Measurements from ENCODE around the gene MDFIC.

The MDFIC gene

DNA sequence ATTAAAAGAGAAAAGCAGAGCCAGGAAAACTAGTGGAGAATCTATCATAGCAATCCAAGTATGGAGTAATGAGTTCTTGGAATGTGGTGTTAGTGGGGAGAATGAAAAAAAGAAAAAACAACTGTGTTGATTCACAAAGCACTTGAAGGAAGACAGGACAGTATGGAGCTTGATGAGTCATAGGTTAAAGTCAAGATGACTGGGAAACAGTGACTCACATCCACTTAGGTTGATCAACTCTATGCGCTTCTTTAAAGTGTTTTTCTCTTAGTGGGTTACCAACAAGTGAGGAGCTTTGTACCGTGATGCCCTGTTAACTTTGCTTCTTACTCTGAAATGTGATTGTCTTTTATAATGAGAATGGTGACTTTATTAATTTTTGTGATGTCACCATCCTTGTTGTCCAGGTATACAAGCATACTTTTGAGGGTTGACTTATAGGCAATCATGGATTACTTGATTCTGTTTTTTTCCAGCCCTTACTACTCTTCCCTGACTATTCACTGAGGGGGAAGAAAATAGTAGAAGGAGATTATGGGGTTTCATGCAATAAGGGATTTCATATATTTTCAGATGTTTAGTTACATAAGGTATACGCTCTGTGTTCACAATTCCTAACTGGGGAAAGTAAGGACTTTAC lies 32.1 kb upstream of the MDFIC start:
- no peaks in the 10 kb centered on the region for H3K36me3 ChIP-seq
- TF ChIP-seq, protein P1, sequence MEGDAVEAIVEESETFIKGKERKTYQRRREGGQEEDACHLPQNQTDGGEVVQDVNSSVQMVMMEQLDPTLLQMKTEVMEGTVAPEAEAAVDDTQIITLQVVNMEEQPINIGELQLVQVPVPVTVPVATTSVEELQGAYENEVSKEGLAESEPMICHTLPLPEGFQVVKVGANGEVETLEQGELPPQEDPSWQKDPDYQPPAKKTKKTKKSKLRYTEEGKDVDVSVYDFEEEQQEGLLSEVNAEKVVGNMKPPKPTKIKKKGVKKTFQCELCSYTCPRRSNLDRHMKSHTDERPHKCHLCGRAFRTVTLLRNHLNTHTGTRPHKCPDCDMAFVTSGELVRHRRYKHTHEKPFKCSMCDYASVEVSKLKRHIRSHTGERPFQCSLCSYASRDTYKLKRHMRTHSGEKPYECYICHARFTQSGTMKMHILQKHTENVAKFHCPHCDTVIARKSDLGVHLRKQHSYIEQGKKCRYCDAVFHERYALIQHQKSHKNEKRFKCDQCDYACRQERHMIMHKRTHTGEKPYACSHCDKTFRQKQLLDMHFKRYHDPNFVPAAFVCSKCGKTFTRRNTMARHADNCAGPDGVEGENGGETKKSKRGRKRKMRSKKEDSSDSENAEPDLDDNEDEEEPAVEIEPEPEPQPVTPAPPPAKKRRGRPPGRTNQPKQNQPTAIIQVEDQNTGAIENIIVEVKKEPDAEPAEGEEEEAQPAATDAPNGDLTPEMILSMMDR (IDR thresholded peaks at IDR 0.05; ENCODE audit: low read depth, low read length) = no peak
- no peak overlapping the region for H3K4me3 ChIP-seq (ENCODE audit: low read depth, low read length)
- no peak for DNase-seq
- H3K9me3 ChIP-seq (ENCODE audit: severe bottlenecking) = no peaks in the 10 kb centered on the region
- H3K27me3 ChIP-seq (ENCODE audit: insufficient read depth, low read depth, severe bottlenecking) = no peaks in the 10 kb centered on the region
- no peak overlapping the region for H3K27ac ChIP-seq

DNA sequence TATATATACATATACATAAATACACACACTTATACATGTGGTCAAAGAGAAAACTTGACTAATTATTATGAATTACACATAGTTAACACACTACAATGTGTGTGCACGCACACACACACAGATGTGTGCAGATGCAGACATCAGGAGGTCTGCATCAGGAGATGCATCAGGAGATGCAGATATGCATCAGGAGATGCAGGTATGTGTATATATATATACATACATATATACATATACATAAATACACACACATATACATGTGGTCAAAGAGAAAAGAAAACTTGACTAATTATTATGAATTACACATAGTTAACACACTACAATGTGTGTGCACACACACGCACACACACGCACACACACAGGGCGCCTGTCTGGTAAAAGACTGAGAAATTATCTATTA lies 31.3 kb upstream of the MDFIC start:
- TF ChIP-seq, protein P1 (IDR thresholded peaks at IDR 0.05; ENCODE audit: low read depth, low read length) = no peak
- Histone ChIP-seq H3K27ac (no peak overlapping the region), H3K4me3 (ENCODE audit: low read depth, low read length) (no peak overlapping the region), H3K9me3 (ENCODE audit: severe bottlenecking) (no peaks in the 10 kb centered on the region), H3K36me3 (no peaks in the 10 kb centered on the region), H3K27me3 (ENCODE audit: insufficient read depth, low read depth, severe bottlenecking) (no peaks in the 10 kb centered on the region)
- DNase-seq = no peak

DNA sequence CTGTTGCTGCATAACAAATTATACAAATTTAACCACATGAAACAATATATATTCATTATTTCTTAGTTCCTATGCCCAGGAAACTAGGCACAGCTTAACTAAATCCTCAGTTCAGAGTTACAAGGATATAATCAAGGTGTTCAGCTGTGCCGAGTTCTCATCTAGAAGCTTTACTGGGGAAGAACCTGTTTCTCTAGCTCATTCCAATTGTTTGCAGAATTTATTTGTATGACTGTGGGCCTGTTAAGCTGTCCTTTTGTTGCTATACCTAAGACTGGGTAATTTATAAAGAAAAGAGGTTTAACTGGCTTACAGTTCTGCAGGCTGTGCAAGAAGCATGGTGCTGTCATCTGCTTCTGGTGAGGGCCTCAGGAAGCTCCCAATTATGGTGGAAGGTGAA lies 21.8 kb upstream of the MDFIC start:
- Histone ChIP-seq H3K27ac (no peak overlapping the region), H3K4me3 (ENCODE audit: low read depth, low read length) (no peak overlapping the region), H3K9me3 (ENCODE audit: severe bottlenecking) (no peaks in the 10 kb centered on the region), H3K36me3 (no peaks in the 10 kb centered on the region), H3K27me3 (ENCODE audit: insufficient read depth, low read depth, severe bottlenecking) (no peaks in the 10 kb centered on the region)
- DNase-seq = no peak
- TF ChIP-seq, protein P1 (IDR thresholded peaks at IDR 0.05; ENCODE audit: low read depth, low read length) = no peak

DNA sequence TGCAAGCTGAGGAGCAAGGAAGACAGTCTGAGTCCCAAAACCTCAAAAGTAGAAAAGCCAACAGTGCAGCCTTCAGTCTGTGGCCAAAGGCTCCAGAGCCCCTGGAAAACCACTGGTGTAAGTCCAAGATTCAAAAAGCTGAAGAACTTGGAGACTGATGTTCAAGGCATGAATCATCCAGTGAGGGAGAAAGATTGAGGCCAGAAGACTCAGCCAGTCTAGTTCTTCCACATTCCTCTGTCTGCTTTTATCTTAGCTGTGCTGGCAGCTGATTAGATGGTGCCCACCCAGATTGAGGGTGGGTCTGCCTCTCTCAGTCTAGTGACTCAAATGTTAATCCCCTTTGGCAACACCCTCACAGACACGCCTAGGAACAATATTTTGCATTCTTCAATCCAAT lies 20.1 kb upstream of the MDFIC start:
- no peak overlapping the region for H3K27ac ChIP-seq
- TF ChIP-seq, protein P1 (IDR thresholded peaks at IDR 0.05; ENCODE audit: low read depth, low read length) = no peak
- no peaks in the 10 kb centered on the region for H3K36me3 ChIP-seq
- H3K27me3 ChIP-seq (ENCODE audit: insufficient read depth, low read depth, severe bottlenecking) = no peaks in the 10 kb centered on the region
- DNase-seq = no peak
- no peaks in the 10 kb centered on the region for H3K9me3 ChIP-seq (ENCODE audit: severe bottlenecking)
- no peak overlapping the region for H3K4me3 ChIP-seq (ENCODE audit: low read depth, low read length)

DNA sequence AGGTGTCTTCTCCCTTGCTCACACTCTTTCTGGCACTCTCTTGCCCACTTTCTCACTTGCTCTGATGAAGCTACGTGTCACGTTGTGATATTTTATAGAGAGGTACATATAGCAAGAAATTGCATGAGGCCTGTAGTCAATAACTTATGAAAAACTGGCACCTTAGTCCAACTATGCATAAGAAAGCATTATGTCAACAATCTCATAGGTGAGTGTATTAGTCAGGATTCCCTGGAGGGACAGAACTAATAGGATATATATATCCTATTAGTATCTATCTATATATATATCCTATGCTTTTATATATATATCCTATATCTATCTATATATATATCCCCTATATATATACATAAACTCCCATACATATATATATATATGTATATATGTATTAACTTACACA lies 18.8 kb upstream of the MDFIC start:
- no peak overlapping the region for H3K4me3 ChIP-seq (ENCODE audit: low read depth, low read length)
- no peak for DNase-seq
- H3K9me3 ChIP-seq (ENCODE audit: severe bottlenecking) = no peaks in the 10 kb centered on the region
- H3K27ac ChIP-seq = no peak overlapping the region
- no peaks in the 10 kb centered on the region for H3K36me3 ChIP-seq
- TF ChIP-seq, protein P1 (IDR thresholded peaks at IDR 0.05; ENCODE audit: low read depth, low read length) = no peak
- H3K27me3 ChIP-seq (ENCODE audit: insufficient read depth, low read depth, severe bottlenecking) = no peaks in the 10 kb centered on the region

DNA sequence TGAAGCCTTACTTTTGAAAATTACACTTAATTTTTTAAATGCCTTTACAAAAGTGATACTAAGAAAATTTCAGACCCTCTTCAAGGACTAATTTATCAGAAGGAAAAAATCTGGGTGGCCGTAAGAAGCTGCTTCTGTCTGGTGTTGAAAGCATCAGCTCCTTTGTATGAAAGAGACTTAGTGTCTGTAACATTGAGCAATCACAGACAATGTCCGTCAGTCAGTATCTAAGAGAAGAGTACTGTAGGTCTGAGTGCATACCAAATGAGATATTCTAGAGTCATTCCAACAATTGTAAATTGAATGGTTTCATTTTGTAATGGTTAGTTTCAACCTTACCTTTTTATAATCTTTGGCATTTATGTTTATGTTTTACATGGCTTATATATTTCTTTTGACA lies 11.1 kb upstream of the MDFIC start:
- H3K27me3 ChIP-seq (ENCODE audit: insufficient read depth, low read depth, severe bottlenecking) = no peaks in the 10 kb centered on the region
- no peaks in the 10 kb centered on the region for H3K9me3 ChIP-seq (ENCODE audit: severe bottlenecking)
- H3K36me3 ChIP-seq = no peaks in the 10 kb centered on the region
- TF ChIP-seq, protein P1 (IDR thresholded peaks at IDR 0.05; ENCODE audit: low read depth, low read length) = no peak
- no peak overlapping the region for H3K27ac ChIP-seq
- no peak for DNase-seq
- H3K4me3 ChIP-seq (ENCODE audit: low read depth, low read length) = no peak overlapping the region
